Heart right ventricle (tissue), 16 donors: ENCODE data around the gene WDR1. TPM values are rescaled to one million over a fixed set of nuclear protein-coding genes. Genes with fewer than 3 reads are reported as not detected.

ENCODE experiments used
- ATAC-seq, 8 donors: fragments of 200-7000 bp; cut with Tn5 transposase; one replicate each; pipeline ENCODE4 v1.9.1; 2020; ENCODE audit warnings: mild to moderate bottlenecking in 8 of 8, moderate library complexity in 8 of 8, moderate number of reproducible peaks in 1 of 8
- DNase-seq, 2 donors: peaks; one replicate each; pipeline ENCODE4 v3.0.0-alpha.2; 2020
- H3K27ac ChIP-seq, 10 donors: fragments of 200-600 bp; sonication (generic) in 2 of 10; one replicate each; pipeline versions ENCODE4 v1.5.0 to v1.8.0; 2020 to 2022; ENCODE audit warnings: mild to moderate bottlenecking in 3 of 10
- H3K27me3 ChIP-seq, 7 donors: fragments of 200-600 bp; one replicate each; pipeline ENCODE4 v1.8.0; 2021 to 2022; ENCODE audit warnings: mild to moderate bottlenecking in 2 of 7
- H3K36me3 ChIP-seq, 9 donors: fragments of 200-600 bp; sonication (generic) in 1 of 9; one replicate each; pipeline versions ENCODE4 v1.5.0 to v1.8.0; 2020 to 2022; ENCODE audit warnings: mild to moderate bottlenecking in 2 of 9
- H3K4me1 ChIP-seq, 9 donors: fragments of 200-600 bp; sonication (generic) in 1 of 9; one replicate each; pipeline versions ENCODE4 v1.5.0 to v1.8.0; 2020 to 2022; ENCODE audit warnings: mild to moderate bottlenecking in 4 of 9
- H3K4me3 ChIP-seq, 10 donors: fragments of 200-600 bp; sonication (generic) in 2 of 10; one replicate each; pipeline versions ENCODE4 v1.5.0 to v1.8.0; 2020 to 2022; ENCODE audit warnings: mild to moderate bottlenecking in 7 of 10, moderate library complexity in 2 of 10
- H3K9me3 ChIP-seq, 11 donors: fragments of 200-600 bp in 10 of 11; sonication (generic) in 2 of 11; one replicate each; pipeline versions ENCODE4 v1.5.0 to v1.8.0; 2013 to 2022; ENCODE audit warnings: mild to moderate bottlenecking in 2 of 11, control low read depth in 1 of 11, moderate library complexity in 1 of 11
- WGBS, 2 donors: extraction: QIAGEN DNeasy Blood & Tissue Kit; methylation state at CpG; one replicate each; pipeline ENCODE4 v1.1.7; 2013; ENCODE audit warnings: inconsistent platforms in 1 of 2; 5-methylcytosine and 5-hydroxymethylcytosine counted together
- intact Hi-C, 10 donors: fragments of 100-400 bp; cut with DNase I; formaldehyde crosslinking; loops; one replicate each; pipeline versions ENCODE4 v1.11.1 to v1.14.2; 2022
- polyA plus RNA-seq, 2 donors: library from polyadenylated mRNA; stranded (reverse); fragments of 200-250 nt; gene quantifications; one replicate each; pipeline ENCODE4 v1.2.3, GENCODE V29; 2013
- total RNA-seq, 10 donors: library from RNA; stranded (reverse); fragmentation: NEBNext Ultra II Directional in 3 of 10; extraction: Animal tissue kit (Norgen Biotek cat#: 25700) in 3 of 10; gene quantifications; one replicate each; pipeline versions ENCODE4 v1.2.1 to v1.2.4, GENCODE V29; 2021 to 2023
- TF ChIP-seq, protein P1 (sequence below), 9 donors: fragments of 200-600 bp; sonication (generic) in 2 of 9; IDR thresholded peaks; one replicate each; pipeline versions ENCODE4 v1.5.0 to v1.8.0; 2021 to 2022; ENCODE audit warnings: antibody characterized with exemption in 9 of 9, mild to moderate bottlenecking in 5 of 9, moderate library complexity in 1 of 9
- donor health status: Arrhythmogenic right ventricular cardiomyopathy.
- donor health status: ischemic (EF 13 %, LVEDD 7.1; RV severe dilation, severe dysfunction).
- donor health status: healthy with polysubstance abuse.
- donor health status: DM: no; HTN: yes; CAD: no.
- donor health status: DM: no; HTN: no; CAD: no.
- donor health status: ischemic (EF 25% LVEDD 6.9; RV normal size, moderate dysfunction).
- donor health status: ischemic (EF 25% LVEDD 5.7; RV mildly dilated, moderate dysfunction).
- donor health status: healthy.
- donor health status: DM: yes; HTN: yes; CAD: no.
- donor health status: Ischemic cardiomyopathy.
- donor health status: ischemic (EF 35%, LVEDD 5.7; RV mildly dilated, moderate dysfunction).
- donor health status: nonischemic (EF 11% LVEDD 7.7; RV severe dilation, severe dysfunction).
- donor health status: DM: yes; HTN: yes; CAD: no.
- donor health status: PGD.
- donor health status: ischemic (EF 29% LVEDD 5.4; RV normal size, mild dysfunction).
- donor health status: nonischemic (EF 23%, LVEDD 6.1; RV moderate dilation, normal function).

WDR1 gene
- total and polyA plus RNA-seq, 12 donors, result 51.9 to 302 (median 177) TPM

DNA sequence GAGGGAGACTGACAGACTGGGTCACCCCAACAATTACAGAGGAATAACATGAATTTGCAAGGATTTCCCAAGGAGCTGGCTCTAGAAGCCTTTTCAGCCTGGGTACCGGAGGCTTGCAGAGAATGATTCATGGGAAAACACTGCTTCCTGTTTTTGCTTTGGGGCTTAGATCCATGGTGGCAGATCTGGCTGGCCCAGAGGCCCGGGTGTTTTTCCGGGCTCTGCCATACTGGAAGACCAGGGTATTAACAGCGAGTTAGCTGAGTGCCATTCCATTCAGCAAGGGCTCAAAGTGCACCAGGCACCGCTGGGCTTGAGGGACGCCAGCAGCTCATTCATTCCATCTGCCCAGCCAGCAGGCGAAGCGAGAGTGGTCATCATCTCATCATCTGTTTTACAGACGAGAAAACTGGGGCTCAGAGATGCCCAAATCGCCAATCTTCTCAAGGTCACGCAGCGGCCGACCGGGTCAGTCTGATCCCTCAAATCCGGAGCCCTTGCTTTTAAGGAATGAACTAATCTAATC, 1.3 kb downstream of the WDR1 start:
- H3K36me3 ChIP-seq, result peaks cover 0 to 53% (median 23%) of the 10 kb centered on the region in 9 donors
- no peak for DNase-seq

DNA sequence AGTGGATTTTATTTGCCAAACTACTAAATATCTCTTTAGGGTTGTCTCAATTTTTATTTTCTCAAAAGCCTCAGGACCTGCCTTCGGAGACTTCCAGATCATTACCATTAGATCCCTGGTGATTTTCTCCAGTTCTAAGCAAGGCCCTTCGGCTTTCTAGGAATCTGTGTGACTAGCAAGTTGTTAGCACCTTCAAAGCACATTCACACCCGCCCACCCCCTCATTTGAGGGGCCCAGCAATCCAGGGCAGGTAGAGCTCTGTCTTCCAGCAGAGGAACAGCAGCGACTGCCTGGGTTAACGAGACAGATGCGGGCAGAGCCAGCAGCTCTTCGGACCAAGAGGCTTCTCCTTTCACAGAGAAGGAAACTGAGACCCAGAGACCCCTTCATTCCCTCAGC, 2.0 kb downstream of the WDR1 start:
- H3K36me3 ChIP-seq, result peaks cover 0 to 60% (median 27%) of the 10 kb centered on the region in 9 donors
- peaks cover 8 to 78% (median 59%) of the 10 kb centered on the region in 9 donors for H3K4me1 ChIP-seq
- no peaks in the 10 kb centered on the region for H3K9me3 ChIP-seq
- TF ChIP-seq, protein P1, sequence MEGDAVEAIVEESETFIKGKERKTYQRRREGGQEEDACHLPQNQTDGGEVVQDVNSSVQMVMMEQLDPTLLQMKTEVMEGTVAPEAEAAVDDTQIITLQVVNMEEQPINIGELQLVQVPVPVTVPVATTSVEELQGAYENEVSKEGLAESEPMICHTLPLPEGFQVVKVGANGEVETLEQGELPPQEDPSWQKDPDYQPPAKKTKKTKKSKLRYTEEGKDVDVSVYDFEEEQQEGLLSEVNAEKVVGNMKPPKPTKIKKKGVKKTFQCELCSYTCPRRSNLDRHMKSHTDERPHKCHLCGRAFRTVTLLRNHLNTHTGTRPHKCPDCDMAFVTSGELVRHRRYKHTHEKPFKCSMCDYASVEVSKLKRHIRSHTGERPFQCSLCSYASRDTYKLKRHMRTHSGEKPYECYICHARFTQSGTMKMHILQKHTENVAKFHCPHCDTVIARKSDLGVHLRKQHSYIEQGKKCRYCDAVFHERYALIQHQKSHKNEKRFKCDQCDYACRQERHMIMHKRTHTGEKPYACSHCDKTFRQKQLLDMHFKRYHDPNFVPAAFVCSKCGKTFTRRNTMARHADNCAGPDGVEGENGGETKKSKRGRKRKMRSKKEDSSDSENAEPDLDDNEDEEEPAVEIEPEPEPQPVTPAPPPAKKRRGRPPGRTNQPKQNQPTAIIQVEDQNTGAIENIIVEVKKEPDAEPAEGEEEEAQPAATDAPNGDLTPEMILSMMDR (IDR thresholded peaks at IDR 0.05), result no peak
- H3K27ac ChIP-seq, result peak overlapping the region in 4 of 10 donors; percentile 93 to 98 (median 97)
- no peak for ATAC-seq
- H3K4me3 ChIP-seq, result peak overlapping the region in 8 of 10 donors; percentile 60 to 86 (median 80)
- H3K27me3 ChIP-seq, result no peaks in the 10 kb centered on the region
- intact Hi-C loops, result loop anchor here in 2 of 10 donors (10.0 kb wide), 1 partner anchor 90 kb away; the partner anchor contains the start of gene SLC2A9 (in 2 of the 2)
- DNase-seq, result no peak
- WGBS, 2 donors, result 62 to 75% methylated on average over 7 of the region's 7 CpGs

More for the DNA sequence above, 1.3 kb downstream of the WDR1 start:
- intact Hi-C loops, result loop anchor here in 2 of 10 donors (10.0 kb wide), 1 partner anchor 91 kb away; the partner anchor contains the start of gene SLC2A9 (in 2 of the 2)
- peak overlapping the region; percentile 60 to 86 (median 79) for H3K4me3 ChIP-seq
- H3K27me3 ChIP-seq, result no peaks in the 10 kb centered on the region
- TF ChIP-seq, protein P1 (IDR thresholded peaks at IDR 0.05), result no peak
- peak overlapping the region in 8 of 10 donors; percentile 93 to 98 (median 95) for H3K27ac ChIP-seq
- H3K4me1 ChIP-seq, result peaks cover 7 to 71% (median 52%) of the 10 kb centered on the region in 9 donors
- ATAC-seq, result no peak
- H3K9me3 ChIP-seq, result no peaks in the 10 kb centered on the region
- WGBS, 2 donors, result 27 to 30% methylated on average over 15 of the region's 15 CpGs

DNA sequence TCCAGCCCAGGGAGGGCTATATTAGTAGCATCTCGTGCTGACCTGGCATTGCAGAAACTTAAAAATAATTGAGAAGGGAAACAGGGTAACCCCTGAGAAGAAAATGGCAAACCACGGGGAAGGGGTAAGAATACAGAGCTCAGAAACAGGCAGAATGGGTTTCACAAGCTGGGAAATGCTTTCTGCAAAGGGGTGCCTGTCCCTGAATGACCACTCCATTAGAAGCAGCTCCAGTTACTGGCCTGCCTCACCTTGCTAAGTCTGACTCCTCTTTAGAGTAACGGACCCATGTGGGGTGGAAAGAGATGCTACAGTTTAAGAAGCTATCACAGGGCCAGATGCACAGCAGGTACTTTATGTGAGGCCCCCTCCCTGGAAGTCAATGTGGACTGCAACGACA, 2.5 kb downstream of the WDR1 start:
- peaks cover 0 to 65% (median 27%) of the 10 kb centered on the region in 9 donors for H3K36me3 ChIP-seq

DNA sequence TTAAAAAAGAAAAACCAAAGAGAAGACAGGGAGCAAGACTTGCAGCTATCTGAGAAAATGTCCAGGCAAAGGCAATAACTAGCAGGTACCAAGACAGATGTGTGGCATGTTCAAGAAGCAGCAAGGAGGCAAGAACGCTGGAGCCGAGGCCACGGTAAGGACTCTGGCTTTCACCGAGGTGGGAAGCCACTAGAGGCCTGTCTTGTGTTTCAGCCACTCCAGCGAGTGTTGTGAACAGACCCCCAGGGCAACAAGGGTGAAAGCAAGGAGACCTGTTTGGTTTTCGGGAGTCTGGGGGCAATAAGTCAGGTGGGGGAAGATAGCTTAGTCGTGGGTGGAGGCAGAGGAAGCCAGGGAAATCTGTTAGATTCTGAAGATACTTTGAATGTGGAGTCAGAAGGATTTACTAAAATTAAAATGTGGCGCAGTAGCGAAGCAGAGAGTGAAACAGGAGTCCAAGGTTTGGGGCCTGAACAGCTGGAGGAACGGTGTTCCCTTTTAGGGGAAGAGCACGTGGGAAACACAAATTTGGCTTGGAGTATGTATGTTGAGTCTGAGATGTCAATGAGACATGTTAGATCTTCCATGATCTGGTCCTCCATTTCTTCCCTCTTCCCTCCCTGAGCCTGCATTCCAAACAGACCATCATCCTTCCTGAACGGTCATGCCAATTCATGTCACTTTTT, 3.1 kb downstream of the WDR1 start:
- H3K27ac ChIP-seq, result no peak overlapping the region
- H3K4me1 ChIP-seq, result peaks cover 12 to 87% (median 71%) of the 10 kb centered on the region in 9 donors
- no peaks in the 10 kb centered on the region for H3K9me3 ChIP-seq
- ATAC-seq (no peak), DNase-seq (no peak)
- intact Hi-C loops, result loop anchor here in 2 of 10 donors (10.0 kb wide), 1 partner anchor 89 kb away; the partner anchor contains the start of gene SLC2A9 (in 2 of the 2)
- H3K36me3 ChIP-seq, result peaks cover 0 to 71% (median 27%) of the 10 kb centered on the region in 9 donors
- TF ChIP-seq, protein P1 (IDR thresholded peaks at IDR 0.05), result no peak
- no peak overlapping the region for H3K4me3 ChIP-seq
- WGBS, 2 donors, result 64 to 70% methylated on average over 12 of the region's 12 CpGs
- no peaks in the 10 kb centered on the region for H3K27me3 ChIP-seq

More for the DNA sequence above, 2.5 kb downstream of the WDR1 start:
- TF ChIP-seq, protein P1 (IDR thresholded peaks at IDR 0.05), result no peak
- Histone ChIP-seq H3K27me3 (no peaks in the 10 kb centered on the region), H3K4me3 (peak overlapping the region in 2 of 10 donors; percentile 79 to 86), H3K4me1 (peaks cover 12 to 83% (median 64%) of the 10 kb centered on the region in 9 donors), H3K9me3 (no peaks in the 10 kb centered on the region), H3K27ac (no peak overlapping the region)
- WGBS, 2 donors, result 73 to 80% methylated on average over 4 of the region's 4 CpGs
- ATAC-seq (no peak), DNase-seq (no peak)
- intact Hi-C loops, result loop anchor here in 2 of 10 donors (10.0 kb wide), 1 partner anchor 89 kb away; the partner anchor contains the start of gene SLC2A9 (in 2 of the 2)
